Measurements from ENCODE around the gene UIMC1.

DNA sequence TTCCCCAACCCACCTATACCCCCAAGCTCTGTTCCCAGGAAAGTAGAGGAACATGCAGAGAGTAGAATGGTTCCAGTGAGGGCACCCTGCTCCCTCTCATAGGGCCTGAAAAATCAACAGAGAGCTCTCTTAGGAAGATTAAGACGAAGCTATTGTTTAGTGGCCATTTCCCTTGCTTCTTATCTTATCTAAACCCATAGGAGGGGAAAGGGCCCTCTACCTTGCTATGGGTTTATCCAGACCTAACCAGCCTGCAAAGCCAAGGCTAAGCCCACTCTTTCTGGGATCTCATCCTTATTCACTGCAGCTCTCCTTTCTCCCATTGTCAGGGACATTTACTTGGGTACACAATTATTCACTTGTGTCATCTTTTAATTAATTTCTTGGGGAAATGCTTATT lies 68.1 kb downstream of the UIMC1 start:
- TF ChIP-seq, protein P1, sequence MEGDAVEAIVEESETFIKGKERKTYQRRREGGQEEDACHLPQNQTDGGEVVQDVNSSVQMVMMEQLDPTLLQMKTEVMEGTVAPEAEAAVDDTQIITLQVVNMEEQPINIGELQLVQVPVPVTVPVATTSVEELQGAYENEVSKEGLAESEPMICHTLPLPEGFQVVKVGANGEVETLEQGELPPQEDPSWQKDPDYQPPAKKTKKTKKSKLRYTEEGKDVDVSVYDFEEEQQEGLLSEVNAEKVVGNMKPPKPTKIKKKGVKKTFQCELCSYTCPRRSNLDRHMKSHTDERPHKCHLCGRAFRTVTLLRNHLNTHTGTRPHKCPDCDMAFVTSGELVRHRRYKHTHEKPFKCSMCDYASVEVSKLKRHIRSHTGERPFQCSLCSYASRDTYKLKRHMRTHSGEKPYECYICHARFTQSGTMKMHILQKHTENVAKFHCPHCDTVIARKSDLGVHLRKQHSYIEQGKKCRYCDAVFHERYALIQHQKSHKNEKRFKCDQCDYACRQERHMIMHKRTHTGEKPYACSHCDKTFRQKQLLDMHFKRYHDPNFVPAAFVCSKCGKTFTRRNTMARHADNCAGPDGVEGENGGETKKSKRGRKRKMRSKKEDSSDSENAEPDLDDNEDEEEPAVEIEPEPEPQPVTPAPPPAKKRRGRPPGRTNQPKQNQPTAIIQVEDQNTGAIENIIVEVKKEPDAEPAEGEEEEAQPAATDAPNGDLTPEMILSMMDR (IDR thresholded peaks at IDR 0.05; ENCODE audit: insufficient read depth, low read depth, low read length), result no peak
- no peak for TF ChIP-seq EZH2 (IDR thresholded peaks at IDR 0.05; ENCODE audit: insufficient read depth, low read length)
